A204.1 (cell line): ENCODE measurements around the gene LRATD1.
"Not testable (repeated sequence)": the region's sequence is repeated elsewhere in the genome, so short reads cannot be mapped to it uniquely, and the experiment has no call there.

ENCODE experiments used
- FAIRE-seq: peaks from 2 replicates; lab custom pipeline; 2012; peaks lifted over from hg19 to GRCh38; lab: Jason Lieb, UNC

The LRATD1 gene, protein sequence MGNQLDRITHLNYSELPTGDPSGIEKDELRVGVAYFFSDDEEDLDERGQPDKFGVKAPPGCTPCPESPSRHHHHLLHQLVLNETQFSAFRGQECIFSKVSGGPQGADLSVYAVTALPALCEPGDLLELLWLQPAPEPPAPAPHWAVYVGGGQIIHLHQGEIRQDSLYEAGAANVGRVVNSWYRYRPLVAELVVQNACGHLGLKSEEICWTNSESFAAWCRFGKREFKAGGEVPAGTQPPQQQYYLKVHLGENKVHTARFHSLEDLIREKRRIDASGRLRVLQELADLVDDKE

DNA sequence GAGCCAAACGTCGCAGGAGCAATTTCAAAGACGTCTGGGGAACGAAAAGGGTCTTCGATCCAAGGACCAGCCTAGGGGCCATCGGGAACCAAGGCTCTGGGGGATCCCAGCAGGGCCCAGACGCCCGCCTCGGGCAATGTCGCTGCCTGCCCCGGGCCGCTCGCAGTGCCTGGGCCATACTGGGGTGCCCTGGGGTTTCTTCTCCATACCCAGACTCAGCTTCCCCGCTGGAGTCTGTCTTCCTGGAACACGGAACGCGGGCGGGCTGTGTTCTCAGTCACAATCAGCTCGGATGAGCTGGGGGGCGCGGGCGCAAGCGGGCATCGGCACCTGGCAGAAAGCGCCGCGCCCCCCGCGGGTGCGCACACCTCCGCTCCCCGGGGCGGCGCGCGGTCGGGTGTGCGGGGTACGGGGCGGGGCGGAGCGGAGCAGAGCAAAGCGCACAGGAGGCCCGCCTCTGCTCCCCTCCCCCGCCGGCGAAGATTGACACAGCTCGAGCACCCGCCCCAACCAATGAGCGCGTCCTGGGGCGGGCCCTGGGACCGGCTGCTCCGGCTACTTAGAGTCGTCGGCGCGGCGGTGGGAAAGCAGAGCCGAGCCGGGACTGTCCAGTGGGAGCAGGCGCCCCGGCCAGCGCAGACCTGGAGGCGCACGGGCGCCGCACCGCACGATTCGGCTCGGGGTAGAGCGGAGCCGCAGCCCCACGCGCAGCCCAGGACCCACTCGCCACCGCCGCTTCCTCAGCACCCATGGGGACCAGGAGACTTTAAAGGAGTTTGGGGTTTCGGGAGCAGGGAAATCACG, at the start of gene LRATD1:
LRATD1 (plus strand) TSS at position 585 of the 804 bp plus-strand sequence. CDS start 1,263 bp downstream, outside the sequence.
- FAIRE-seq, result no peak

GRCh38 chr2:14583059-14583458, 49.5 kb upstream of the LRATD1 start:
- no peak for FAIRE-seq

DNA sequence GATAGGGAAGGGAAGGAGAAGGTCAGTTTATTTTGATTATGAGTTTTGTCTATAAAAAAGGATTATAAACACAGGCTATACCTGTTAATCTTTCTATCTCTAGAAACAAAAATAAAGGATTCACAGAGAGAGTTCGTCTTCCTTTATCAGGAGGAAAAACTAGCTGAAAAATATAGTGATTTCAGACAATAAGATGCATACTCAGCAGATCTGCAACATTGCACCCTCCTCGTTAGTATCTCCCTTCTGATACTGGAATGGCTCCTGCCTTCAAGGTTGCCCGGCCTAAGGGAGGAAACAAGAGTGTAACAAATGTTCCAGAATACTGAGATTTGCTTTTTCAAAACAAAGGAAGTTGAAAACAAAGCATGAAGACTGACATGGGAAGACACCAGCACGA, 48.7 kb upstream of the LRATD1 start:
- FAIRE-seq, result no peak

DNA sequence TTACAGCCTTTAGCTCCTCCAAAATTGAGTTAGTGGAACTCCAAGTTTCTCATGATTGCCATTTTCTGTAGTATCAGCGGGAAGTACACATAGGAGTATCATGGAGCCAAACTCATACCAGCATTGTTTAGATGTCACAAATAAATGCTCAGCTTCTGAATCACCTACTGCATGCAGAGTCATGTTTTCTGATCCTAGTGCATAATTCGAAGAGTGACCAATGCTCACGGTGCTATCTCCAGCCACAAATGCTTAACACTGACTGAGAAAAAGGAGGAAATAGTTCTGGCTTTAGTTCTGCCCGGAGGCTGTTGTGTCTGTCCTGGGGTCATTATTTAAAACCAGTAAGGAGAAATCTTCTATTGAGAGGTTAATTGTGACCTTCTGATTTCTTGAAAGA, 45.4 kb upstream of the LRATD1 start:
- FAIRE-seq, result no peak

DNA sequence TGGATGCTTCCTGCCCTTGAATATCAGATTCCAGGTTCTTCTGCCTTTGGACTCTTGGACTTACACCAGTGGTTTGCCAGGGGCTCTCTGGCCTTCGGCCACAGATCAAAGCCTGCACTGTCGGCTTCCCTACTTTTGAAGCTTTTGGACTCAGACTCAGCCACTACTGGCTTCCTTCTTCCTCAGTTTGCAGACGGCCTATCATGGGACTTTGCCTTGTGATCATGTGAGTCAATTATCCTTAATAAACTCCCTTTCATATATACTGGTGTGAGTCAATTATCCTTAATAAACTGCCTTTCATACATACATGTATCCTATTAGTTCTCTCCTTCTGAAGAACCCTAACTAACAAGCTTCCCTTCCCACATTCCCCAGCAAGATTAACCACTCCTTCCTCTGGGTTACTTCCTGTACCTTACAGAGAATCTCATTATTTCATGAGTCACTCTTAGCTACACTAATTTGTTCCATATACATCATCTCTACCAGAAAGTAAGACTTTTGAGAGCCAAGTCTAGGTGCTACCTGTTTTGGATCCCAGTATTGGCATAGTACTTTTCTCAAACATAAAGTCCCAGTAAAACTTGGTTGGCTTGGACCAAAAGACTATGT, 31.3 kb upstream of the LRATD1 start:
- FAIRE-seq, result no peak

DNA sequence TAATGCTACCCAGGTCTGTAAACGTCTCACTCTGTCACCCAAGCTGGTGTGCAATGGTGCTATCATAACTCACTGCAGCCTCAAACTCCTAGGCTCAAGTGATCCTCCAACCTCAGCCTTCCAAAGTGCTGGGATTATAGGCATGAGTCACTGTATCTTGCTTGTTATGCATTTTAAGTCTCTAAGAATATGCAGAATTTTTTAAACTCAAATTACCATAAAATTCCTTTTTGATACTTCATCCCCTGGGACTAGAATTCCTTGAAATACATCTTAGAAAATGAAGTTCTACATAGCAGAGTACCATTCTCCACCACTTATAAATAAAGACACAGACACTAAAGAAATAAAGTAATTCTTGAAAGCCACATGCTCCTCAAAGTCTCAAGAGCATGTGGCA, 30.2 kb upstream of the LRATD1 start:
- FAIRE-seq, result no peak

DNA sequence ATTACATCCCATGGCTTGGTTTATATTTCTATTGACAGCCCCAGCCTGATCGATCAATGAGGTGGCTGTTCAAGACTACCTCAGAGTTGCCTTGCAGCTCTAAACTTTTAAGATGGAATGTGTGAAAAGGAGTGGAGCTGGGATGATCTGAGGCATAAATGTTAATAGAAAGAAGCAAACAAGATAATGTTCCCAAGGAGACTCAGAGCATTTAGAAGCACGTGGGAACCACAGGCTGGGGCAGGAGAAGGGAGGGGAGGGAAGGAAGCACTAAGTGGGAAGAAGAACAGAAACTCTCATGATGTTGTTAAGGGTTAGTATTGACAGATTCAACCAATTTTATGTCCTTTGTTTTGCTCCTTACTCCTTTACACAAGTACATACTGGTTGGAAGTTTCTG, 28.8 kb upstream of the LRATD1 start:
- FAIRE-seq, result no peak

GRCh38 chr2:14608245-14608644, 24.3 kb upstream of the LRATD1 start:
- FAIRE-seq, result no peak

GRCh38 chr2:14614017-14614416, 18.5 kb upstream of the LRATD1 start:
- no peak for FAIRE-seq

DNA sequence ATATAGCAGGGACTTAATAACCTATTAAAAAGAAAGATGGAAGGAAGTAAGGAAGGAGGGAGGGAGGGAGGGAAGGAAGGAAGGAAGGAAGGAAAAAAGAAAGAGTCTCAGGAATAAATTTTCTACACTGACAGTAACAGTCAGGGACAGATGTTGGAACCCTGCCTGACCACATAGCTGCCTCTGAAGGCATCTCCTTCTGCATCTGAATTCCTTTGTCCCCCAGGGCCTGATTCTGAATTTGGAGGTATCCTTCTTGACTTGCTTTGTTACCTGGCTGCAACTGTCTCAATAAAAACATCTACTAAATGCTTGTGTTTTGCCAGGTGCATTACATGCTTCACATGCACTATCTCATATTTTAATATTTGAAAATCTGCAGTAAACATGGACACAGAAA, 17.4 kb upstream of the LRATD1 start:
- FAIRE-seq, result no peak

DNA sequence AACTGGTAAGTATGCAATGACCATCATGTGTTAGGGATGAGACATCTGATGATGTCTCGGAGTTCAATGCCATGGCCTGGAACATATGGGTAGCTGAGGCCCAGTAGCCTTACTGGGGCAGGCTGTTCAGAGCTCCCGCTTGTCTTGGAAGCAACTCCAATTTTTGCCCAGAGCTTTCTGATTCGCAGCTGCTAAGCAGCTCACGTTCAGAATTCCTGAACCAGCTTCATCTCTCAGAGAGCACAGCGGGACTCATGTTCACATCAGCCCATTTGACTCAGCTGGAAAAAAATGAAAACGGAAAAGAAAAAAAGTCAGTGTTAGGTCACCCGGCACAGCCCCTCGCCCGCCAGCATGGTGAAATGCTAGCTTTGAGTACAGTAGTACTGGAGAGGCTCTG, 16.8 kb upstream of the LRATD1 start:
- no peak for FAIRE-seq

- FAIRE-seq, result no peak
Measured at GRCh38 chr2:14616342-14616741, 16.2 kb upstream of the LRATD1 start.

GRCh38 chr2:14616950-14617349, 15.6 kb upstream of the LRATD1 start:
- FAIRE-seq, result no peak

GRCh38 chr2:14619441-14619840, 13.1 kb upstream of the LRATD1 start:
- FAIRE-seq, result no peak

DNA sequence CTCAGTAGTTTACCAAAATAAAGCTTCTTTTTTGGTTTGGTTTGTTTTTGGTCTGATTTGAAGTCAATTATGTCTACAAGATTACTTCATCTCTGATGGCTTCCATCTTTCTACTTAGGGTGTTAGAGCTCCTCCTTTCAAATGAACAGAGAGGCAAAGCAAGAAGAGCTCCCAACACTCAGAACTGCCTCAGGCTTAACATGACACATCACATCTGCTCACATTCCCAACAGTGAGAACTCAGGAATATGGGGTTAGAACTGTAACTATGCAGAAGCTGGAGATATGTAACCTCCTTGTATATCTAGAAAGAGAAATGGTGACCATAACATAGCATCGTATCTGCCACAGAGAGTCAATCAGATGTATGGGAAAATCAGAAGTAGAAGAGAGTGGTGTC, 11.4 kb upstream of the LRATD1 start:
- FAIRE-seq, result no peak

- no peak for FAIRE-seq
Measured at GRCh38 chr2:14621906-14622549, 10.5 kb upstream of the LRATD1 start.

GRCh38 chr2:14622550-14622939, 10.0 kb upstream of the LRATD1 start:
- not testable (repeated sequence) for FAIRE-seq

GRCh38 chr2:14623237-14623636, 9.3 kb upstream of the LRATD1 start:
- FAIRE-seq, result no peak

- FAIRE-seq, result no peak
Measured at GRCh38 chr2:14626873-14627272, 5.6 kb upstream of the LRATD1 start.

DNA sequence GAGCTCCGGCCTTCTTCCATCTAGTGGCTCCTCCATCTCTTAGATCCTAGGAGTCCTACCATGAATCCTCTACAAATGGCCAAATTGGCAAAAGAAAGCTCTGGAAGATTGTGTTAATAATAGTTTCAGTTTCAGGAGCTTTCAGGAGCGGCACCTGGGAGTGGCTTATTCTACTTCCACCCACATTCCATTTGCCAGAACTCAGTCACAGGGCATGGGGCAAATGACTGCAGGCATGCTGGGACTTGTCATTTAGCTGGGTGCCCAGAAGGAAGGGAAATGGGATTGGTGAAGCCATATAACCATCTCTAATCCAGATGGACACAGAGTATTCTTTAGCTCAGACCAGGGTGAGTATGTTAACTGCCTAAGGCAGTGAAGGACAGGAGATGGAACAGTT, 3.6 kb upstream of the LRATD1 start:
- FAIRE-seq, result no peak

GRCh38 chr2:14631406-14632040, 994 bp upstream of the LRATD1 start:
- FAIRE-seq, result no peak

- no peak for FAIRE-seq
Measured at GRCh38 chr2:14633061-14633460, 544 bp downstream of the LRATD1 start.
